ENCODE data around the gene IGF2R. TPM values are rescaled to one million over a fixed set of nuclear protein-coding genes. Genes with fewer than 3 reads are reported as not detected.
A peak's percentile ranks its signal among the peaks of the same experiment; 100 is the strongest.

Gene IGF2R
- total RNA-seq, 1 experiment from 2014 or later, result 75.3 TPM

DNA sequence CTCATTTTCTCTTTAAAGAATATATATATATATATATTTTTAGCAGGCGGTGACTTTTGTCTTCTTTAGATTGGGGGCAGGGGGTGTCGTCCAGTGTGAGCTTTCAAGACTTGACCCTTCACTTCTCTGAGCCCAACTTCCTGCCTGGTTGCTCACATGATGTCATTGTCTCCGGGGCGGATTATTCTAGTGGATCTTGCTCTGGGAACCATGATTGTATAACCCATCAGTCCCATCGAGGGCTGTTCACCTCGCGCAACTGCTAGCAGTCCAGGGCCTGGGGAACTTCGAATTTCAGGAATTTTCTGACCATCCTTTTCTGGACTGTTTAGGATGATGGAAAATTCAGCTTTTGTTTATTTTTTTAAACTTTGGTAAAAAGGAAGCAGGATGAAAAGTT, 1.0 kb downstream of the IGF2R start:
- Mint-ChIP-seq H3K4me3 (peak overlapping the region; percentile 91), H3K9me3 (no peaks in the 10 kb centered on the region), H3K27me3 (ENCODE audit: low read depth) (peaks cover 25% of the 10 kb centered on the region), H3K27ac (peak overlapping the region; percentile 95), H3K4me1 (peaks cover 44% of the 10 kb centered on the region), H3K36me3 (no peaks in the 10 kb centered on the region)
- CTCF ChIA-PET, result interaction anchor here (1.2 kb wide), 1 partner anchor 106 kb away, joined by 4 read pairs; no protein-coding TSS in a partner anchor
- POLR2A ChIA-PET, result no interaction called here
- TF ChIP-seq, protein P1, sequence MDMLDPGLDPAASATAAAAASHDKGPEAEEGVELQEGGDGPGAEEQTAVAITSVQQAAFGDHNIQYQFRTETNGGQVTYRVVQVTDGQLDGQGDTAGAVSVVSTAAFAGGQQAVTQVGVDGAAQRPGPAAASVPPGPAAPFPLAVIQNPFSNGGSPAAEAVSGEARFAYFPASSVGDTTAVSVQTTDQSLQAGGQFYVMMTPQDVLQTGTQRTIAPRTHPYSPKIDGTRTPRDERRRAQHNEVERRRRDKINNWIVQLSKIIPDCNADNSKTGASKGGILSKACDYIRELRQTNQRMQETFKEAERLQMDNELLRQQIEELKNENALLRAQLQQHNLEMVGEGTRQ (CRISPR knock-in tag; IDR thresholded peaks at IDR 0.05), result no peak
- TF ChIP-seq, protein P2, sequence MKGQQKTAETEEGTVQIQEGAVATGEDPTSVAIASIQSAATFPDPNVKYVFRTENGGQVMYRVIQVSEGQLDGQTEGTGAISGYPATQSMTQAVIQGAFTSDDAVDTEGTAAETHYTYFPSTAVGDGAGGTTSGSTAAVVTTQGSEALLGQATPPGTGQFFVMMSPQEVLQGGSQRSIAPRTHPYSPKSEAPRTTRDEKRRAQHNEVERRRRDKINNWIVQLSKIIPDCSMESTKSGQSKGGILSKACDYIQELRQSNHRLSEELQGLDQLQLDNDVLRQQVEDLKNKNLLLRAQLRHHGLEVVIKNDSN (CRISPR knock-in tag; IDR thresholded peaks at IDR 0.05), result peak; percentile 24; the same call in 1 of the 2 replicates
- peak; percentile 36 for DNase-seq (ENCODE audit: low spot score)
- ATAC-seq, result peak; percentile 33

DNA sequence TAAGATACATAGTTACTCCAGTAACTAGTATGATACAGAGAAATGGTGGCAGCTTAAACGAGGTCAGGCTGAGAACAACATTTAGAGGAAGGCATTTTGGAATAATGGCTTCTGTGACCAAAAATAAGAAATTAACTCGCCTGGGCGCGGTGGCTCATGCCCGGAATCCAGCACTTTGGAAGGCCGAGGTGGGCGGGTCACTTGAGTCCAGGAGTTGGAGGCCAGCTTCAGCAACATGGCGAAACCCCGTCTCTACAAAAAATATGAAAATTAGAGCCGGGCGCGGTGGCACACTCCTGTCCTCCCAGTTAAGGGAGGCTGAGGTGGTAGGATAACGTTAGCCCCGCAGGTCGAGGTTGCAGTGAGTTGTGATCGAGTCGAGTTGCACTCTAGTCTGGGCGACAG, 1.8 kb downstream of the IGF2R start:
- no peak for ATAC-seq
- no peak for TF ChIP-seq TP53 (CRISPR knock-in tag; IDR thresholded peaks at IDR 0.05)
- TF ChIP-seq GTF2I (CRISPR knock-in tag; conservative IDR thresholded peaks at IDR 0.05), result no peak
- no peak for TF ChIP-seq ZNF219 (CRISPR knock-in tag; IDR thresholded peaks at IDR 0.05; ENCODE audit: borderline replicate concordance)
- TF ChIP-seq TCF7 (CRISPR knock-in tag; IDR thresholded peaks at IDR 0.05; ENCODE audit: low read depth), result no peak
- TF ChIP-seq, protein P3, sequence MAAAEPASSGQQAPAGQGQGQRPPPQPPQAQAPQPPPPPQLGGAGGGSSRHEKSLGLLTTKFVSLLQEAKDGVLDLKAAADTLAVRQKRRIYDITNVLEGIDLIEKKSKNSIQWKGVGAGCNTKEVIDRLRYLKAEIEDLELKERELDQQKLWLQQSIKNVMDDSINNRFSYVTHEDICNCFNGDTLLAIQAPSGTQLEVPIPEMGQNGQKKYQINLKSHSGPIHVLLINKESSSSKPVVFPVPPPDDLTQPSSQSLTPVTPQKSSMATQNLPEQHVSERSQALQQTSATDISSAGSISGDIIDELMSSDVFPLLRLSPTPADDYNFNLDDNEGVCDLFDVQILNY (CRISPR knock-in tag; IDR thresholded peaks at IDR 0.05), result no peak
- no peak for TF ChIP-seq JUN (CRISPR knock-in tag; IDR thresholded peaks at IDR 0.05)
- TF ChIP-seq, protein P4, sequence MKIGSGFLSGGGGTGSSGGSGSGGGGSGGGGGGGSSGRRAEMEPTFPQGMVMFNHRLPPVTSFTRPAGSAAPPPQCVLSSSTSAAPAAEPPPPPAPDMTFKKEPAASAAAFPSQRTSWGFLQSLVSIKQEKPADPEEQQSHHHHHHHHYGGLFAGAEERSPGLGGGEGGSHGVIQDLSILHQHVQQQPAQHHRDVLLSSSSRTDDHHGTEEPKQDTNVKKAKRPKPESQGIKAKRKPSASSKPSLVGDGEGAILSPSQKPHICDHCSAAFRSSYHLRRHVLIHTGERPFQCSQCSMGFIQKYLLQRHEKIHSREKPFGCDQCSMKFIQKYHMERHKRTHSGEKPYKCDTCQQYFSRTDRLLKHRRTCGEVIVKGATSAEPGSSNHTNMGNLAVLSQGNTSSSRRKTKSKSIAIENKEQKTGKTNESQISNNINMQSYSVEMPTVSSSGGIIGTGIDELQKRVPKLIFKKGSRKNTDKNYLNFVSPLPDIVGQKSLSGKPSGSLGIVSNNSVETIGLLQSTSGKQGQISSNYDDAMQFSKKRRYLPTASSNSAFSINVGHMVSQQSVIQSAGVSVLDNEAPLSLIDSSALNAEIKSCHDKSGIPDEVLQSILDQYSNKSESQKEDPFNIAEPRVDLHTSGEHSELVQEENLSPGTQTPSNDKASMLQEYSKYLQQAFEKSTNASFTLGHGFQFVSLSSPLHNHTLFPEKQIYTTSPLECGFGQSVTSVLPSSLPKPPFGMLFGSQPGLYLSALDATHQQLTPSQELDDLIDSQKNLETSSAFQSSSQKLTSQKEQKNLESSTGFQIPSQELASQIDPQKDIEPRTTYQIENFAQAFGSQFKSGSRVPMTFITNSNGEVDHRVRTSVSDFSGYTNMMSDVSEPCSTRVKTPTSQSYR (CRISPR knock-in tag; IDR thresholded peaks at IDR 0.05), result no peak
- no peak for TF ChIP-seq EMX1 (CRISPR knock-in tag; IDR thresholded peaks at IDR 0.05)
- TF ChIP-seq ZNF121 (CRISPR knock-in tag; IDR thresholded peaks at IDR 0.05), result no peak
- TF ChIP-seq OVOL2 (CRISPR knock-in tag; IDR thresholded peaks at IDR 0.05; ENCODE audit: borderline replicate concordance), result no peak
- TF ChIP-seq RORB (CRISPR knock-in tag; IDR thresholded peaks at IDR 0.05), result no peak
- TF ChIP-seq, protein P5, sequence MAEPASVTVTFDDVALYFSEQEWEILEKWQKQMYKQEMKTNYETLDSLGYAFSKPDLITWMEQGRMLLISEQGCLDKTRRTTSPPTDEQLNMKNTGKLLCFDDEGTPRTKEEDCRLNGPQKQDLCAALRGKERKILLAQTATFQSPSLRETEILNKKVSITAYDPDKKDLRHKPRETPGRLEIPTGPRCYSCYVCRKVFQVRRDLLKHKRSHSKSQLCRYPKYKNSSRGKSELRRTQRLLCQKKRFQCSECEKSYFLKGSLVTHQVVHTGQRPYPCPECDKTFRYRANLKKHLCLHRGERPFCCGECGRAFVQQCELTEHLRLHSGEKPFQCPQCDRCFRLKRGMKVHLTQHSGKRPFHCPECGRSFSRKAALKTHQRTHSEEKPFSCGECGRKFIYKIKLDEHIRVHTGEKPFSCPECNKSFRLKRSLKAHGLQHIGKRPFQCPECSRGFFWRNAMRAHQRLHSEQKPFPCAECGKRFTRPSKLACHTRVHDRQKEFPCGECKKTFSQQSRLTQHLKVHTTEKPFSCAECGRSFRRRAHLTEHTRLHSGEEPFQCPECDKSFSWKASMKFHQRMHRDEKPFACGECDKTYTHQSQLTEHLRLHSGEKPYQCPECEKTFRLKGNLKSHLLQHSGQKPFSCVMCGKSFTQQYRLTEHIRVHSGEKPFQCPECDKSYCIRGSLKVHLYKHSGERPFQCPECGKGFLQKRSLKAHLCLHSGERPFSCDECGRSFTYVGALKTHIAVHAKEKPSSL (CRISPR knock-in tag; conservative IDR thresholded peaks at IDR 0.05), result no peak
- TF ChIP-seq SMAD3 (CRISPR knock-in tag; IDR thresholded peaks at IDR 0.05; ENCODE audit: borderline replicate concordance), result no peak
- TF ChIP-seq, protein P6, sequence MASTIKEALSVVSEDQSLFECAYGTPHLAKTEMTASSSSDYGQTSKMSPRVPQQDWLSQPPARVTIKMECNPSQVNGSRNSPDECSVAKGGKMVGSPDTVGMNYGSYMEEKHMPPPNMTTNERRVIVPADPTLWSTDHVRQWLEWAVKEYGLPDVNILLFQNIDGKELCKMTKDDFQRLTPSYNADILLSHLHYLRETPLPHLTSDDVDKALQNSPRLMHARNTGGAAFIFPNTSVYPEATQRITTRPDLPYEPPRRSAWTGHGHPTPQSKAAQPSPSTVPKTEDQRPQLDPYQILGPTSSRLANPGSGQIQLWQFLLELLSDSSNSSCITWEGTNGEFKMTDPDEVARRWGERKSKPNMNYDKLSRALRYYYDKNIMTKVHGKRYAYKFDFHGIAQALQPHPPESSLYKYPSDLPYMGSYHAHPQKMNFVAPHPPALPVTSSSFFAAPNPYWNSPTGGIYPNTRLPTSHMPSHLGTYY (CRISPR knock-in tag; IDR thresholded peaks at IDR 0.05), result no peak
- no peak for TF ChIP-seq ZNF423 (CRISPR knock-in tag; IDR thresholded peaks at IDR 0.05)
- TF ChIP-seq, protein P7, sequence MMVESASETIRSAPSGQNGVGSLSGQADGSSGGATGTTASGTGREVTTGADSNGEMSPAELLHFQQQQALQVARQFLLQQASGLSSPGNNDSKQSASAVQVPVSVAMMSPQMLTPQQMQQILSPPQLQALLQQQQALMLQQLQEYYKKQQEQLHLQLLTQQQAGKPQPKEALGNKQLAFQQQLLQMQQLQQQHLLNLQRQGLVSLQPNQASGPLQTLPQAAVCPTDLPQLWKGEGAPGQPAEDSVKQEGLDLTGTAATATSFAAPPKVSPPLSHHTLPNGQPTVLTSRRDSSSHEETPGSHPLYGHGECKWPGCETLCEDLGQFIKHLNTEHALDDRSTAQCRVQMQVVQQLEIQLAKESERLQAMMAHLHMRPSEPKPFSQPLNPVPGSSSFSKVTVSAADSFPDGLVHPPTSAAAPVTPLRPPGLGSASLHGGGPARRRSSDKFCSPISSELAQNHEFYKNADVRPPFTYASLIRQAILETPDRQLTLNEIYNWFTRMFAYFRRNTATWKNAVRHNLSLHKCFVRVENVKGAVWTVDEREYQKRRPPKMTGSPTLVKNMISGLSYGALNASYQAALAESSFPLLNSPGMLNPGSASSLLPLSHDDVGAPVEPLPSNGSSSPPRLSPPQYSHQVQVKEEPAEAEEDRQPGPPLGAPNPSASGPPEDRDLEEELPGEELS (CRISPR knock-in tag; IDR thresholded peaks at IDR 0.05), result no peak
- TF ChIP-seq FOXJ3 (CRISPR knock-in tag; IDR thresholded peaks at IDR 0.05; ENCODE audit: borderline replicate concordance), result no peak
- no peak for TF ChIP-seq PRRX2 (CRISPR knock-in tag; IDR thresholded peaks at IDR 0.05)
- H3K4me3 Mint-ChIP-seq, result peak overlapping the region; percentile 91
- H3K27me3 Mint-ChIP-seq (ENCODE audit: low read depth), result peaks cover 18% of the 10 kb centered on the region
- H3K9me3 Mint-ChIP-seq, result no peaks in the 10 kb centered on the region
- ChIA-PET CTCF (no interaction called here), POLR2A (no interaction called here)
- peak overlapping the region; percentile 95; the same call in 1 of the 2 replicates for H3K27ac Mint-ChIP-seq
- H3K36me3 Mint-ChIP-seq, result no peaks in the 10 kb centered on the region
- H3K4me1 Mint-ChIP-seq, result peaks cover 48% of the 10 kb centered on the region
- no peak for DNase-seq (ENCODE audit: low spot score)
